HG02870 (cell line): ENCODE data around the gene THSD4.

Experiments
- ATAC-seq: cut with Tn5 transposase; IDR thresholded peaks from one replicate; pipeline ENCODE4 v1.9.1; 2021; ENCODE audit warnings: mild to moderate bottlenecking, moderate library complexity; ENCODE audit not compliant: unreplicated experiment

Gene THSD4

DNA sequence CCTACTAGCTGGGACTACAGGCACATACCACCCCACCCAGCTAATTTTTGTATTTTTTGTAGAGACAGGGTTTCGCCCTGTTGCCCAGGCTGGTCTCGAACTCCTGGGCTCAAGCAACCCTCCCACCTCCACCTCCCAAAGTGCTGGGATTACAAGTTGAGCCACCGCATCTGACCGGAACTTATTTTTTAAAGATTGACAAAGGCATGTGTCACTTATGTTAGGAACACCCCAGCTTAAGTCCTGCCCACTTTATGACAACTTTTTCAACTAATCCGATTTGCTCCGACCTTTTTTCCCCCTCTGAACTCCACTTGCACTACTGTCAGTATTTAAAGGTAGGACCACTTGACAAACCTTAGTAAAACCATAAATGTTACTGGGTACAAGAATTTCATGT, 483.5 kb downstream of the THSD4 start:
- ATAC-seq: no peak

GRCh38 chr15:71599418-71600151, 484.3 kb downstream of the THSD4 start:
- ATAC-seq: no peak

DNA sequence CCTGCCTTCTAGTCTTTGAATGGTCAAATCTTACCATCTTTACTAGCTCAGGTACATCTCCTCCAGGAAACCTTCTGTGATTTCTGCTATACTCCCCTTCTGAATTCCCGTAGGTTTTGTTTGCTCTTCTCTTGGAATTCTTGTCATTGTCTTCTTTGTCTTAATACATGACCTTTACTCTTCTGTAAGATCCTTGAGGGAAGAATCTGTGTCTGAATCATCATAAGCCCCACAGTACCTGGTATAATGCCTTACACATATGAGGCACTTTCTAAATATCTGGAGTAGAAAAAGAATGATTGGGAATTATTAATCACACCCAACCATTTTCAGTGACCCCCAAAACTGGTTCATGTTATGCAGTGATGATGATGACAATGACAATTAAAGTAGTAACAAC, 485.0 kb downstream of the THSD4 start:
- no peak for ATAC-seq

- no peak for ATAC-seq
Observed at GRCh38 chr15:71601038-71601834, 486.0 kb downstream of the THSD4 start.

GRCh38 chr15:71603379-71603778, 488.1 kb downstream of the THSD4 start:
- no peak for ATAC-seq

GRCh38 chr15:71607383-71607782, 492.1 kb downstream of the THSD4 start:
- ATAC-seq: no peak

- ATAC-seq: no peak
Observed at GRCh38 chr15:71610728-71611552, 495.7 kb downstream of the THSD4 start.

- no peak for ATAC-seq
Observed at GRCh38 chr15:71611553-71612396, 496.5 kb downstream of the THSD4 start.

DNA sequence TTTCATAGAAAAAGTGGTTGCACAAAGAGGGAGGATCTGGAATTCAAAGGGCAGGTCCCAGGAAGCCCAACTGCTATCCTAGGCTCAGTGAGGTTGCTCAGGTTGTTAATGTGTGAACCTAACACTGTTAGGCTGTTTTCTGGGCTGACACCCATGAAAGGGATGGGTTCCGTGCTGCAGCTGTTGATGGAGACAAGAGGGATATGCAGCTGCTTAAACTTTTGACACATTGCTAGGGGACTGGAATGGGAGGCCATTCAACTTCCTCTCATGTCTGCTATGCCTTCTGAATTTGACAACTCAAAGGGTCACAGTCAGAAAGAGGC, 497.1 kb downstream of the THSD4 start:
- ATAC-seq: no peak

DNA sequence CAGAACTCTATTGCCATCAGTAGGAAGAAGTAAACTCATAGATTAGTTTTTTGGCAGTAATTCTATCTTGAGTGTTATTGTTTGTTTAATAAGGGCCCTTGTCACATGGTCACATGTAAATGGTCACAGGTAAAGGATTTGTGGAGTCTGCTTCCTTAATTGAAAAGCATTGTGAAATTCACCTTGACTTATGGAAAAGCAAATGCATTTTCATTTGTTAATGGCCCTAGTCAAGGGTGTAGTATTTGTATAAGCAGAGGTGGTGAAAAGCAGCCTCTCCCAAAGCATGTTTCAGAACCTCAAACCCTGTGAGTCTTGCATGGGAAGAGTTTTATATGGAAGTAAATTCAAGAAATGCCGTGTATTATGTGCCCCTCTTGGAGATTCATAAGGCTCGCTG, 497.6 kb downstream of the THSD4 start:
- ATAC-seq: no peak

GRCh38 chr15:71623111-71623510, 507.8 kb downstream of the THSD4 start:
- ATAC-seq: no peak

- no peak for ATAC-seq
Observed at GRCh38 chr15:71626596-71627088, 511.4 kb downstream of the THSD4 start.

GRCh38 chr15:71627188-71627587, 511.9 kb downstream of the THSD4 start:
- no peak for ATAC-seq

DNA sequence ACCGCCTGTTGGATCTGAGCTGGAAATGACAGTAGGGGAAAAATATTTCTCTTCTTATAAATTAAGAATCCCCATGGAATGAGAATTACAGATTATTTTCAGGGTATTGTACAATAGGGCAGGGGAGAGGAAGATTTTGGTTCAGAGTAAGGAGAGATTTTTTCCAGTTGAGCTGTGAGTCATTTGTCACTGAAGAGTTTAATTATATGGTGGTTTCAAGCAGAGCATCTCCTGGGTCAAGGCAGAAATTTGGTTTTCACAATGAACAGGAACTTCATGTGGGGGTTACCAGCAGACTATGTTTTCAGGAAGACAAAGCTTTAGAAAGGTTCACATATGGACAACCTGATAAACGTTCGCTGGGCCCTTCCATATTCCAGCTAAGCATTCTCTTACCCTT, 512.3 kb downstream of the THSD4 start:
- no peak for ATAC-seq

DNA sequence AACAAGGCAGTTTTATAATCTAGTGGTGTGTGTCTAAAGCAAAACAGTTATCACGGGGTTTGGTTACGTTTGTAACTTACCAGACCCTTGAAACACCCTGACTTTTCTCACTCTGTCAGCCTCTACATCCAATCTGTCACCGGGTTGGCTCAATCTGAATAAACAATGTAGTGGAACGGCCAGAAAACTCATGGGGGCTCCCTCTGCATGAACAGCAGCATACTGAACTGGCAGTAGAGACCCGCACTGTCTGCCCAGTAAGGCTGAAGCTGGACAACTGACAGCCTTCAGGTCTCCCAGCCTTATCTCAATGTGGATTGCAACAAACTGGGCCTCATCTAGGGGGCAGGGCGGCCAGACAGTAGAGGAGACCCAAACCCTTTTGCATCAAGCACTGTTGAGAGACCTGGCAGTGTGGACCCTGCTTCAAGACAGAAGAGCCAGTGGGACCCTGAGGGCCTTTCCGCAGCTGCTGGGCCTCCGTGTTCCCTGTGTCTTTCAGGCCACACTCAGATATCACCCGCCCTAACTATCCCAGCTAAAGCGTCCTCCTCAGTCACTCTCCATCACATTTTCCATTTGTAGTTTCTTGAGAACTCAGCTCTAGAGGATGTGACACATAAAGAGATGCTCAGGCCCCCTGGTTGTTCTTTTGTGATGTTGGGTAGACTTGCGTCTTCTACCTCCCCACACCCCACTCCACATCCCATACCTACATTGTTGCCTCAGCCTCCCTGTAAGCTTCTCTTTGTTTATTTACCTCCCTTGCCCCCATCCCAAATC, 513.9 kb downstream of the THSD4 start:
- no peak for ATAC-seq

GRCh38 chr15:71629781-71630474, 514.7 kb downstream of the THSD4 start:
- no peak for ATAC-seq

DNA sequence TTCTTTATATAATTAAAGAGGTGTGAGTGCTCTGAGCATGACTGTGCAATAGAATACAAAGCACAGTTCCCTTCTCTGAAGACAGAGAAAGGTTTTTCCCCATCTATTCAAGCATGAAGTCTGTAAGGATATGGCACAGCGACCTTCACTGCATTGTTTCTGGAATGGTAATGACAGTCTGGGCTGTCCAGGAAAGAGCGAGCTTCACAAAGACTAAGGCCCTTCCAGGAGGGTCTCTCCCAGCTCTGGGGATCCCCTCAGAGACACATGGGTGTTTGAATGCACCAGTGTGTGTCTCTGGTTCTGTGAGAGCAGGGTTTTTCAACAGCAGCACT, 515.2 kb downstream of the THSD4 start:
- ATAC-seq: no peak

GRCh38 chr15:71632576-71633195, 517.4 kb downstream of the THSD4 start:
- ATAC-seq: no peak
